A549 (cell line): ENCODE measurements around the gene RND2.

Experiments used
- CTCF ChIP-seq: fragments of >200 bp; sonication (Bioruptor Twin); formaldehyde crosslinking; IDR thresholded peaks from 3 replicates; pipeline ENCODE4 v1.5.1; 2016
- EHMT2 ChIP-seq: fragments of 200-600 bp; sonication (generic); IDR thresholded peaks from 2 replicates; pipeline ENCODE4 v1.6.1; 2016; ENCODE audit warnings: antibody characterized with exemption, low read depth, mild to moderate bottlenecking, moderate library complexity
- HDAC2 ChIP-seq: fragments of 200-600 bp; sonication (generic); IDR thresholded peaks from 2 replicates; pipeline ENCODE4 v1.6.1; 2016
- POLR2A ChIP-seq: IDR thresholded peaks from 2 replicates; pipeline ENCODE4 v1.6.1; 2012; ENCODE audit warnings: mild to moderate bottlenecking, low read length

- TF ChIP-seq EHMT2 (no peak), CTCF (no peak), HDAC2 (no peak), POLR2A (no peak)
These were observed 13.1 kb upstream of the RND2 start for GRCh38 chr17:43011728-43012472.
